ENCODE data around the gene INPP4B.
A peak's percentile ranks its signal among the peaks of the same experiment; 100 is the strongest.

Gene INPP4B

DNA sequence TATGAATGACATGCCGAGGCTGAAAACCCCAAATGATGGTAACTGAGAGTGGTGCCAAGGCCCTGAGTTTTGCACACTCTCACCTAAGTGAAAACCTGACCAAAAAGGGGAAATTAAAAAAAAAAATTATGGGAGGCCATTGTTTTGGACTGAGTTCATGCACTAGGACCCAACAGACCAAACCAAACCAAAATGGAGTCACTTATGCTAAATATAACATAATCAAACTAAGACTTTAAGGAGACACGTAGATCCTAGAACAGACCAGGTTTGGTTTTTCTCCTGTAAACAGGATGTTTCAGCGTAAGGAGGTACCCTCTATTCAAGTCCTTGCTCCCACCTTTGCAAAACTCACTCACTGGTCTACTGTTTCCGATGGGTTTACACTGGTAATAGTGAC is 453.0 kb downstream of the INPP4B start:
- no peak overlapping the region for H2AFZ ChIP-seq (ENCODE audit: insufficient read depth, low read length, poor library complexity)
- H4K91ac ChIP-seq (ENCODE audit: low read depth, low read length) = no peak overlapping the region
- H3K9ac ChIP-seq (ENCODE audit: low read length) = no peak overlapping the region
- H3K4me2 ChIP-seq (ENCODE audit: low read length) = no peak overlapping the region
- H3K4me3 ChIP-seq (ENCODE audit: low read depth, low read length) = no peak overlapping the region
- H3K79me1 ChIP-seq (ENCODE audit: low read length) = no peaks in the 10 kb centered on the region
- no peaks in the 10 kb centered on the region for H3K36me3 ChIP-seq (ENCODE audit: control insufficient read depth in 1 of 2, insufficient read depth in 2 of 2, low read length in 2 of 2)
- H2BK12ac ChIP-seq (ENCODE audit: low read length) = no peak overlapping the region
- H2AK5ac ChIP-seq (ENCODE audit: low read length) = no peak overlapping the region
- H3K4me1 ChIP-seq (ENCODE audit: control insufficient read depth in 1 of 2, insufficient read depth in 2 of 2, low read length in 2 of 2) = no peaks in the 10 kb centered on the region
- no peaks in the 10 kb centered on the region for H3K9me3 ChIP-seq (ENCODE audit: insufficient read depth, low read depth, low read length)
- H4K12ac ChIP-seq (ENCODE audit: low read depth, low read length) = no peak overlapping the region
- no peak overlapping the region for H2BK120ac ChIP-seq (ENCODE audit: insufficient read depth, low read length, poor library complexity)
- DNase-seq = no peak
- no peak overlapping the region for H2BK5ac ChIP-seq (ENCODE audit: low read depth, low read length, poor library complexity)
- H3K27me3 ChIP-seq (ENCODE audit: insufficient read depth, low read length) = no peaks in the 10 kb centered on the region
- no CpG with 5 or more reads among the region's 4 CpGs for WGBS (ENCODE audit: extremely low coverage, insufficient coverage, insufficient read length)
- H3K79me2 ChIP-seq (ENCODE audit: control insufficient read depth, insufficient read depth, low read length, poor library complexity) = no peaks in the 10 kb centered on the region
- H3K18ac ChIP-seq (ENCODE audit: low read length) = no peak overlapping the region
- H3K4ac ChIP-seq (ENCODE audit: low read depth, low read length) = no peak overlapping the region
- H3K27ac ChIP-seq (ENCODE audit: low read depth, low read length) = no peak overlapping the region
- H3K14ac ChIP-seq (ENCODE audit: low read length) = no peak overlapping the region
- no peak overlapping the region for H3K23ac ChIP-seq (ENCODE audit: low read length)
- no peak overlapping the region for H4K8ac ChIP-seq (ENCODE audit: low read depth, low read length)

DNA sequence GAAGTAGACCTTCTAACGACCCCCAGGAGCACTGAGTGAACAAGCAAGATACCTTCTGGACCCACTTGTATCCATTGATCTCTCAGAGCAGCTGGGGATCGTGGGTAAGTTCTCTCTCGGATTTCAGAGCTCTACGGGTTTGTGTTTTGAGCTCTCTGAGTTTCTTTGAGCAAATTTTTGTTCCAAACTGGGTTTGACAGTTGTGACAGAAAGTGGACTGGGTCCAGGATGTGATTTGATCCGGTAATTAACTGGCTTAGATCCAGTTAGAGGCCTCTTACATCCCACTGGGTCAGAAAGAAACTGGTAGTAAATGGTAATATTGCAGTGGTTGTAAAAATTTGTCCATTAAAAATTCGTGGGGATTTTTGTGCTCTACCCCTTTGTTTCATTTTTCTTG is 459.2 kb downstream of the INPP4B start:
- Histone ChIP-seq H2BK120ac (ENCODE audit: insufficient read depth, low read length, poor library complexity) (no peak overlapping the region), H4K91ac (ENCODE audit: low read depth, low read length) (no peak overlapping the region), H3K9me3 (ENCODE audit: insufficient read depth, low read depth, low read length) (no peaks in the 10 kb centered on the region), H3K36me3 (ENCODE audit: control insufficient read depth in 1 of 2, insufficient read depth in 2 of 2, low read length in 2 of 2) (no peaks in the 10 kb centered on the region), H3K27ac (ENCODE audit: low read depth, low read length) (no peak overlapping the region), H3K14ac (ENCODE audit: low read length) (no peak overlapping the region), H2BK5ac (ENCODE audit: low read depth, low read length, poor library complexity) (no peak overlapping the region), H3K79me2 (ENCODE audit: control insufficient read depth, insufficient read depth, low read length, poor library complexity) (no peaks in the 10 kb centered on the region), H3K23ac (ENCODE audit: low read length) (no peak overlapping the region), H2BK12ac (ENCODE audit: low read length) (no peak overlapping the region), H3K27me3 (ENCODE audit: insufficient read depth, low read length) (no peaks in the 10 kb centered on the region), H4K12ac (ENCODE audit: low read depth, low read length) (no peak overlapping the region), H3K9ac (ENCODE audit: low read length) (no peak overlapping the region), H3K4me2 (ENCODE audit: low read length) (no peak overlapping the region), H4K8ac (ENCODE audit: low read depth, low read length) (no peak overlapping the region), H3K79me1 (ENCODE audit: low read length) (no peaks in the 10 kb centered on the region), H3K4ac (ENCODE audit: low read depth, low read length) (no peak overlapping the region), H3K4me1 (ENCODE audit: control insufficient read depth in 1 of 2, insufficient read depth in 2 of 2, low read length in 2 of 2) (no peaks in the 10 kb centered on the region), H3K18ac (ENCODE audit: low read length) (no peak overlapping the region), H3K4me3 (ENCODE audit: low read depth, low read length) (no peak overlapping the region), H2AK5ac (ENCODE audit: low read length) (no peak overlapping the region), H2AFZ (ENCODE audit: insufficient read depth, low read length, poor library complexity) (no peak overlapping the region)
- no CpG with 5 or more reads among the region's 6 CpGs for WGBS (ENCODE audit: extremely low coverage, insufficient coverage, insufficient read length)
- no peak for DNase-seq

DNA sequence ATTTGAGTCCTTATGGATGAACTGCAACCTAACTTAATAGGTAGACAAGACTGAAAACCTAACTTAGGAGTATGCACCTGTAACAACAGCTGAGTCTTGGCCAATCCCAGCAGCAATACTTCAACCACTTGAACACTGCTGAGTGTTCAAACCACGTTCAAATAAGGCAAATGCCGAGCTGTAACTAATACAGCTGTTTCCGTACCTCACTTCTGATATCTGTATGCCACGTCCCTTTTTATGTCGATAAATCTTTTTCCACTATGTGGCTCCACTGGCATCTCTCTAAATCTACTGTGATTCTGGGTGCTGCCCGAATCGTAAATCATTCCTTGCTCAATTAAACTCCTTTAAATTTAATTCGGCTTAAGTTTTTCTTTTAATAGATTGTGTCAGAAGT is 459.7 kb downstream of the INPP4B start:
- no peak overlapping the region for H2AK5ac ChIP-seq (ENCODE audit: low read length)
- no peak overlapping the region for H3K4me3 ChIP-seq (ENCODE audit: low read depth, low read length)
- no peaks in the 10 kb centered on the region for H3K27me3 ChIP-seq (ENCODE audit: insufficient read depth, low read length)
- H3K9ac ChIP-seq (ENCODE audit: low read length) = no peak overlapping the region
- H3K79me1 ChIP-seq (ENCODE audit: low read length) = no peaks in the 10 kb centered on the region
- WGBS (ENCODE audit: extremely low coverage, insufficient coverage, insufficient read length) = no CpG with 5 or more reads among the region's 8 CpGs
- H3K4me2 ChIP-seq (ENCODE audit: low read length) = no peak overlapping the region
- no peak overlapping the region for H3K4ac ChIP-seq (ENCODE audit: low read depth, low read length)
- H3K4me1 ChIP-seq (ENCODE audit: control insufficient read depth in 1 of 2, insufficient read depth in 2 of 2, low read length in 2 of 2) = no peaks in the 10 kb centered on the region
- no peak overlapping the region for H3K23ac ChIP-seq (ENCODE audit: low read length)
- H3K36me3 ChIP-seq (ENCODE audit: control insufficient read depth in 1 of 2, insufficient read depth in 2 of 2, low read length in 2 of 2) = no peaks in the 10 kb centered on the region
- H3K27ac ChIP-seq (ENCODE audit: low read depth, low read length) = no peak overlapping the region
- no peaks in the 10 kb centered on the region for H3K9me3 ChIP-seq (ENCODE audit: insufficient read depth, low read depth, low read length)
- no peak overlapping the region for H4K91ac ChIP-seq (ENCODE audit: low read depth, low read length)
- no peak overlapping the region for H4K12ac ChIP-seq (ENCODE audit: low read depth, low read length)
- H4K8ac ChIP-seq (ENCODE audit: low read depth, low read length) = no peak overlapping the region
- H2BK120ac ChIP-seq (ENCODE audit: insufficient read depth, low read length, poor library complexity) = no peak overlapping the region
- no peak overlapping the region for H2AFZ ChIP-seq (ENCODE audit: insufficient read depth, low read length, poor library complexity)
- no peak for DNase-seq
- H3K14ac ChIP-seq (ENCODE audit: low read length) = no peak overlapping the region
- H3K18ac ChIP-seq (ENCODE audit: low read length) = no peak overlapping the region
- no peaks in the 10 kb centered on the region for H3K79me2 ChIP-seq (ENCODE audit: control insufficient read depth, insufficient read depth, low read length, poor library complexity)
- no peak overlapping the region for H2BK12ac ChIP-seq (ENCODE audit: low read length)
- H2BK5ac ChIP-seq (ENCODE audit: low read depth, low read length, poor library complexity) = no peak overlapping the region

DNA sequence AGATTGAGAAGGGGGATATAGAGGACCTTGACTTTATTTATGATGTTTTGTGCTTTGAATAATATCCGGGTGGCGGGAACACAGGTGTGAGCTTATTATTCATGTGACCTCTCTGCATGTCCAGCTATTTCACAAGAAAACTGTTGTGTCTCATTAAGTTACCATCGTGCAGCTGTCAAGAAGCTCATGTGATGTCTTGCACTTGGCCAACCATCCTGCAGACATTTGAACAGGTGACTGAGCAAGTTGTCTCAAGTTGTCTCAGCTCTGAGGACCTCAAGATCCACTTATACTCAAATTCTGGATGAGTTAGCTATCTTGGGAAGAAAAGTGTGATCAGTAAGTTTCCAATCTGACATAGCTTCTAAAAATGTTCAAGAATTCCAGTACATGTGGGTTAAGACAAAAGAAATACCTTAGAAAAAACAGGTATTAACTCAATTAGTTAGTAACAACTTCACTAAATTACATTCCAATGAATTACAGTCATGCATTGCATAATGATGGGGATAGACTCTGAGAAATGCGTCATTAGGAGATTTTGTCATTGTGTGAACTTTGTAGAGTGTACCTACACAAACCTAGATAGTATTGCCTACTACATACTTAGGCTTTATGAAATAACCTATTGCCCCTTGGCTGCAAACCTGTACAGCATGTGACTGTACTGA is 462.2 kb downstream of the INPP4B start:
- Histone ChIP-seq H3K36me3 (ENCODE audit: control insufficient read depth in 1 of 2, insufficient read depth in 2 of 2, low read length in 2 of 2) (no peaks in the 10 kb centered on the region), H4K12ac (ENCODE audit: low read depth, low read length) (no peak overlapping the region), H2AK5ac (ENCODE audit: low read length) (no peak overlapping the region), H3K4me3 (ENCODE audit: low read depth, low read length) (no peak overlapping the region), H3K79me1 (ENCODE audit: low read length) (peaks cover 7% of the 10 kb centered on the region), H2BK5ac (ENCODE audit: low read depth, low read length, poor library complexity) (no peak overlapping the region), H3K79me2 (ENCODE audit: control insufficient read depth, insufficient read depth, low read length, poor library complexity) (no peaks in the 10 kb centered on the region), H3K18ac (ENCODE audit: low read length) (no peak overlapping the region), H3K4me1 (ENCODE audit: control insufficient read depth in 1 of 2, insufficient read depth in 2 of 2, low read length in 2 of 2) (peaks cover 3 to 5% of the 10 kb centered on the region in 2 experiments), H4K91ac (ENCODE audit: low read depth, low read length) (no peak overlapping the region), H2BK120ac (ENCODE audit: insufficient read depth, low read length, poor library complexity) (no peak overlapping the region), H3K27ac (ENCODE audit: low read depth, low read length) (no peak overlapping the region), H2BK12ac (ENCODE audit: low read length) (no peak overlapping the region), H3K4ac (ENCODE audit: low read depth, low read length) (no peak overlapping the region), H2AFZ (ENCODE audit: insufficient read depth, low read length, poor library complexity) (no peak overlapping the region), H3K14ac (ENCODE audit: low read length) (no peak overlapping the region), H3K9me3 (ENCODE audit: insufficient read depth, low read depth, low read length) (no peaks in the 10 kb centered on the region), H3K4me2 (ENCODE audit: low read length) (no peak overlapping the region), H3K9ac (ENCODE audit: low read length) (no peak overlapping the region), H3K27me3 (ENCODE audit: insufficient read depth, low read length) (no peaks in the 10 kb centered on the region), H3K23ac (ENCODE audit: low read length) (no peak overlapping the region), H4K8ac (ENCODE audit: low read depth, low read length) (no peak overlapping the region)
- no CpG with 5 or more reads among the region's 4 CpGs for WGBS (ENCODE audit: extremely low coverage, insufficient coverage, insufficient read length)
- peak; percentile 35 to 99 for DNase-seq
